Measurements from ENCODE around the gene CHCHD10. TPM values are rescaled to one million over a fixed set of nuclear protein-coding genes. Genes with fewer than 3 reads are reported as not detected.

Gene CHCHD10
- polyA plus RNA-seq (2014; cell fraction: cytosol; rRNA removed), result 9.1 and 9.4 TPM in 2 replicates
- polyA plus RNA-seq (2014; cell fraction: nucleus; rRNA removed), result 0.59 and 46.4 TPM in 2 replicates

GRCh38 chr22:23767673-23768548 lies at the start of gene CHCHD10:
Gene CHCHD10 (minus strand): TSS chr22:23767972. CDS start chr22:23767874, 98 bp downstream.
- DNase-seq (ENCODE audit: low spot score), result peak; percentile 87

GRCh38 chr22:23817146-23817545 lies 49.4 kb upstream of the CHCHD10 start:
- DNase-seq (ENCODE audit: low spot score), result no peak

GRCh38 chr22:23816156-23816976 lies 48.6 kb upstream of the CHCHD10 start:
- DNase-seq (ENCODE audit: low spot score), result no peak

- no peak for DNase-seq (ENCODE audit: low spot score)
These were observed 47.9 kb upstream of the CHCHD10 start for GRCh38 chr22:23815541-23816155.

GRCh38 chr22:23812378-23812777 lies 44.6 kb upstream of the CHCHD10 start:
- DNase-seq (ENCODE audit: low spot score), result no peak

GRCh38 chr22:23806837-23807236 lies 39.1 kb upstream of the CHCHD10 start:
- DNase-seq (ENCODE audit: low spot score), result no peak

- DNase-seq (ENCODE audit: low spot score), result no peak
These were observed 37.1 kb upstream of the CHCHD10 start for GRCh38 chr22:23804781-23805291.

- DNase-seq (ENCODE audit: low spot score), result no peak
These were observed 35.4 kb upstream of the CHCHD10 start for GRCh38 chr22:23803001-23803819.

GRCh38 chr22:23801886-23802377 lies 34.2 kb upstream of the CHCHD10 start:
- DNase-seq (ENCODE audit: low spot score), result no peak

- no peak for DNase-seq (ENCODE audit: low spot score)
These were observed 33.6 kb upstream of the CHCHD10 start for GRCh38 chr22:23801238-23801821.

GRCh38 chr22:23800297-23801237 lies 32.8 kb upstream of the CHCHD10 start:
- DNase-seq (ENCODE audit: low spot score), result no peak

- DNase-seq (ENCODE audit: low spot score), result no peak
These were observed 28.7 kb upstream of the CHCHD10 start for GRCh38 chr22:23796461-23796860.

GRCh38 chr22:23793326-23793725 lies 25.6 kb upstream of the CHCHD10 start:
- no peak for DNase-seq (ENCODE audit: low spot score)

- DNase-seq (ENCODE audit: low spot score), result no peak
These were observed 24.2 kb upstream of the CHCHD10 start for GRCh38 chr22:23791738-23792645.

- no peak for DNase-seq (ENCODE audit: low spot score)
These were observed 23.3 kb upstream of the CHCHD10 start for GRCh38 chr22:23790819-23791737.

GRCh38 chr22:23789638-23790037 lies 21.9 kb upstream of the CHCHD10 start:
- DNase-seq (ENCODE audit: low spot score), result no peak

- DNase-seq (ENCODE audit: low spot score), result no peak
These were observed 21.3 kb upstream of the CHCHD10 start for GRCh38 chr22:23789121-23789520.
